WTC11 (cell line): ENCODE results near the gene ATL2. TPM values are rescaled to one million over a fixed set of nuclear protein-coding genes. Genes with fewer than 3 reads are reported as not detected.

Experiments used
- ATAC-seq: fragments of 200-7000 bp; cut with Tn5 transposase; 2 replicates; pipeline ENCODE4 v1.10.0; 2021; ENCODE audit warnings: mild to moderate bottlenecking, moderate library complexity
- CTCF ChIA-PET: fragments of 300-600 bp; sonication (Branson Sonifier 250); formaldehyde crosslinking; loops from one replicate; lab custom pipeline; 2021; ENCODE audit warnings: antibody characterized with exemption; lab: Charles Lee
- POLR2A ChIA-PET: fragments of 350-600 bp; sonication (Branson Sonifier 250); formaldehyde crosslinking; loops from one replicate; lab custom pipeline; 2021; ENCODE audit warnings: antibody characterized with exemption; lab: Charles Lee
- DNase-seq: peaks from one replicate; pipeline ENCODE4 v3.0.0; 2021; ENCODE audit warnings: low spot score
- H3K27ac Mint-ChIP-seq: 2 replicates; pipeline ENCODE4 v1.8.0; 2021; ENCODE audit warnings: mixed read lengths
- H3K27me3 Mint-ChIP-seq: 2 replicates; pipeline ENCODE4 v1.8.0; 2021; ENCODE audit warnings: low read depth, mild to moderate bottlenecking, moderate library complexity, mixed read lengths
- H3K36me3 Mint-ChIP-seq: 2 replicates; pipeline ENCODE4 v1.8.0; 2021; ENCODE audit warnings: mixed read lengths
- H3K4me1 Mint-ChIP-seq: 2 replicates; pipeline ENCODE4 v1.8.0; 2022; ENCODE audit warnings: mixed read lengths
- H3K4me3 Mint-ChIP-seq: 2 replicates; pipeline ENCODE4 v1.8.0; 2021; ENCODE audit warnings: mild to moderate bottlenecking, moderate library complexity, mixed read lengths
- H3K9me3 Mint-ChIP-seq: 2 replicates; pipeline ENCODE4 v1.8.0; 2021; ENCODE audit warnings: mixed read lengths
- ARID4B ChIP-seq: sonication (generic); formaldehyde crosslinking; IDR thresholded peaks from 2 replicates; pipeline ENCODE4 v1.8.0; 2023; ENCODE audit warnings: missing genetic modification reagents, mild to moderate bottlenecking, borderline replicate concordance
- ATF3 ChIP-seq: sonication (generic); formaldehyde crosslinking; conservative IDR thresholded peaks from 2 replicates; pipeline ENCODE4 v1.8.1; 2022; ENCODE audit warnings: mild to moderate bottlenecking, missing genetic modification reagents
- CDX4 ChIP-seq: fragments of 250-450 bp; sonication (Bioruptor Pico); IDR thresholded peaks from 2 replicates; pipeline ENCODE4 v1.9.0; 2021; ENCODE audit warnings: moderate library complexity, mild to moderate bottlenecking, inconsistent platforms, borderline replicate concordance
- CREB1 ChIP-seq: sonication (generic); formaldehyde crosslinking; IDR thresholded peaks from 2 replicates; pipeline ENCODE4 v1.8.0; 2023; ENCODE audit warnings: mild to moderate bottlenecking, missing genetic modification reagents
- FOXK1 ChIP-seq: sonication (generic); formaldehyde crosslinking; IDR thresholded peaks from 2 replicates; pipeline ENCODE4 v1.8.0; 2022; ENCODE audit warnings: mild to moderate bottlenecking, moderate library complexity, missing genetic modification reagents
- FOXP1 ChIP-seq: sonication (generic); formaldehyde crosslinking; IDR thresholded peaks from 2 replicates; pipeline ENCODE4 v1.8.0; 2022; ENCODE audit warnings: missing genetic modification reagents, mild to moderate bottlenecking, moderate library complexity, borderline replicate concordance
- HMGA2 ChIP-seq: fragments of 250-450 bp; sonication (Bioruptor Pico); IDR thresholded peaks from 2 replicates; pipeline ENCODE4 v1.4.0; 2021; ENCODE audit warnings: mild to moderate bottlenecking, moderate library complexity
- IRF2 ChIP-seq: sonication (generic); formaldehyde crosslinking; IDR thresholded peaks from 2 replicates; pipeline ENCODE4 v1.8.0; 2022; ENCODE audit warnings: low read depth, missing genetic modification reagents, borderline replicate concordance
- MXD4 ChIP-seq: fragments of 250-450 bp; sonication (Bioruptor Pico); IDR thresholded peaks from 2 replicates; pipeline ENCODE4 v1.8.0; 2021; ENCODE audit warnings: mild to moderate bottlenecking, moderate library complexity, borderline replicate concordance
- NFATC4 ChIP-seq: fragments of 250-450 bp; sonication (Bioruptor Pico); IDR thresholded peaks from 2 replicates; pipeline ENCODE4 v1.9.0; 2021; ENCODE audit warnings: mild to moderate bottlenecking
- NFE2L1 ChIP-seq: sonication (generic); formaldehyde crosslinking; IDR thresholded peaks from 2 replicates; pipeline ENCODE4 v1.8.1; 2023; ENCODE audit warnings: missing genetic modification reagents
- SMAD4 ChIP-seq: sonication (generic); formaldehyde crosslinking; IDR thresholded peaks from 2 replicates; pipeline ENCODE4 v1.8.0; 2022; ENCODE audit warnings: mild to moderate bottlenecking, missing genetic modification reagents
- TEAD1 ChIP-seq: sonication (generic); formaldehyde crosslinking; IDR thresholded peaks from 2 replicates; pipeline ENCODE4 v1.8.0; 2022; ENCODE audit warnings: mild to moderate bottlenecking, missing genetic modification reagents
- ZBTB21 ChIP-seq: sonication (generic); formaldehyde crosslinking; IDR thresholded peaks from 2 replicates; pipeline ENCODE4 v1.8.1; 2023; ENCODE audit warnings: mild to moderate bottlenecking, missing genetic modification reagents, borderline replicate concordance
- ZNF263 ChIP-seq: sonication (generic); formaldehyde crosslinking; IDR thresholded peaks from 2 replicates; pipeline ENCODE4 v1.8.1; 2022; ENCODE audit warnings: low read depth, mild to moderate bottlenecking, moderate library complexity, missing genetic modification reagents
- total RNA-seq: library from RNA; stranded (reverse); gene quantifications from 3 replicates; pipeline ENCODE4 v1.2.3, GENCODE V29; 2021
- TF ChIP-seq, protein P1 (sequence below): sonication (generic); formaldehyde crosslinking; conservative IDR thresholded peaks from 2 replicates; pipeline ENCODE4 v1.8.1; 2023; ENCODE audit warnings: mild to moderate bottlenecking, low read depth, missing genetic modification reagents, moderate library complexity
- TF ChIP-seq, protein P2 (sequence below): sonication (generic); formaldehyde crosslinking; IDR thresholded peaks from 2 replicates; pipeline ENCODE4 v1.8.1; 2023; ENCODE audit warnings: mild to moderate bottlenecking, moderate library complexity, missing genetic modification reagents

Gene ATL2
- total RNA-seq, 1 experiment from 2014 or later = 90.5 TPM

GRCh38 chr2:38254796-38255195 is 122.3 kb downstream of the ATL2 start (continued):
- no peak for TF ChIP-seq ARID4B (CRISPR knock-in tag)
- no peak for TF ChIP-seq ZNF263
- TF ChIP-seq MXD4 (CRISPR knock-in tag) = no peak
- TF ChIP-seq, protein P1, sequence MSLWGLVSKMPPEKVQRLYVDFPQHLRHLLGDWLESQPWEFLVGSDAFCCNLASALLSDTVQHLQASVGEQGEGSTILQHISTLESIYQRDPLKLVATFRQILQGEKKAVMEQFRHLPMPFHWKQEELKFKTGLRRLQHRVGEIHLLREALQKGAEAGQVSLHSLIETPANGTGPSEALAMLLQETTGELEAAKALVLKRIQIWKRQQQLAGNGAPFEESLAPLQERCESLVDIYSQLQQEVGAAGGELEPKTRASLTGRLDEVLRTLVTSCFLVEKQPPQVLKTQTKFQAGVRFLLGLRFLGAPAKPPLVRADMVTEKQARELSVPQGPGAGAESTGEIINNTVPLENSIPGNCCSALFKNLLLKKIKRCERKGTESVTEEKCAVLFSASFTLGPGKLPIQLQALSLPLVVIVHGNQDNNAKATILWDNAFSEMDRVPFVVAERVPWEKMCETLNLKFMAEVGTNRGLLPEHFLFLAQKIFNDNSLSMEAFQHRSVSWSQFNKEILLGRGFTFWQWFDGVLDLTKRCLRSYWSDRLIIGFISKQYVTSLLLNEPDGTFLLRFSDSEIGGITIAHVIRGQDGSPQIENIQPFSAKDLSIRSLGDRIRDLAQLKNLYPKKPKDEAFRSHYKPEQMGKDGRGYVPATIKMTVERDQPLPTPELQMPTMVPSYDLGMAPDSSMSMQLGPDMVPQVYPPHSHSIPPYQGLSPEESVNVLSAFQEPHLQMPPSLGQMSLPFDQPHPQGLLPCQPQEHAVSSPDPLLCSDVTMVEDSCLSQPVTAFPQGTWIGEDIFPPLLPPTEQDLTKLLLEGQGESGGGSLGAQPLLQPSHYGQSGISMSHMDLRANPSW (CRISPR knock-in tag) = no peak
- no peak for TF ChIP-seq TEAD1
- TF ChIP-seq IRF2 (CRISPR knock-in tag) = no peak
- no peak for TF ChIP-seq NFE2L1 (CRISPR knock-in tag)
- TF ChIP-seq, protein P2, sequence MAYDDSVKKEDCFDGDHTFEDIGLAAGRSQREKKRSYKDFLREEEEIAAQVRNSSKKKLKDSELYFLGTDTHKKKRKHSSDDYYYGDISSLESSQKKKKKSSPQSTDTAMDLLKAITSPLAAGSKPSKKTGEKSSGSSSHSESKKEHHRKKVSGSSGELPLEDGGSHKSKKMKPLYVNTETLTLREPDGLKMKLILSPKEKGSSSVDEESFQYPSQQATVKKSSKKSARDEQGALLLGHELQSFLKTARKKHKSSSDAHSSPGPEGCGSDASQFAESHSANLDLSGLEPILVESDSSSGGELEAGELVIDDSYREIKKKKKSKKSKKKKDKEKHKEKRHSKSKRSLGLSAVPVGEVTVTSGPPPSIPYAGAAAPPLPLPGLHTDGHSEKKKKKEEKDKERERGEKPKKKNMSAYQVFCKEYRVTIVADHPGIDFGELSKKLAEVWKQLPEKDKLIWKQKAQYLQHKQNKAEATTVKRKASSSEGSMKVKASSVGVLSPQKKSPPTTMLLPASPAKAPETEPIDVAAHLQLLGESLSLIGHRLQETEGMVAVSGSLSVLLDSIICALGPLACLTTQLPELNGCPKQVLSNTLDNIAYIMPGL (CRISPR knock-in tag) = no peak
- no peak for TF ChIP-seq FOXP1 (CRISPR knock-in tag)
- no peak for TF ChIP-seq FOXK1 (CRISPR knock-in tag)
- no peak for TF ChIP-seq CDX4

GRCh38 chr2:38251940-38252339 is 125.1 kb downstream of the ATL2 start:
- Mint-ChIP-seq H3K9me3 (no peaks in the 10 kb centered on the region), H3K4me1 (peaks cover 5% of the 10 kb centered on the region; the same call in 1 of the 2 replicates), H3K27me3 (no peaks in the 10 kb centered on the region; the same call in 1 of the 2 replicates), H3K27ac (no peak overlapping the region), H3K36me3 (no peaks in the 10 kb centered on the region), H3K4me3 (no peak overlapping the region)
- ChIA-PET CTCF (no interaction called here), POLR2A (interaction anchor here (0.6 kb wide), 1 partner anchor 21 kb away, joined by 6 read pairs; no protein-coding TSS in a partner anchor)
- TF ChIP-seq CREB1 (CRISPR knock-in tag) (no peak), SMAD4 (CRISPR knock-in tag) (no peak), ZBTB21 (no peak), IRF2 (CRISPR knock-in tag) (no peak), HMGA2 (no peak), NFATC4 (CRISPR knock-in tag) (no peak), ARID4B (CRISPR knock-in tag) (no peak), ATF3 (CRISPR knock-in tag) (no peak)
- DNase-seq = no peak
- no peak for ATAC-seq
